GM23338 (cell line): ENCODE measurements around the gene TFDP1. TPM values are rescaled to one million over a fixed set of nuclear protein-coding genes. Genes with fewer than 3 reads are reported as not detected.
A peak's percentile ranks its signal among the peaks of the same experiment; 100 is the strongest.

Experiments used
- ATAC-seq: fragments of 200-7000 bp; cut with Tn5 transposase; 3 replicates; pipeline ENCODE4 v1.9.1; 2020
- DNase-seq: peaks from one replicate; pipeline ENCODE4 v3.0.0-alpha.2; 2015; ENCODE audit warnings: low spot score
- H2AFZ ChIP-seq: fragments of 200-600 bp; sonication (generic); 2 replicates; pipeline ENCODE4 v1.8.0; 2016; ENCODE audit warnings: antibody characterized with exemption, mild to moderate bottlenecking, moderate library complexity
- H3F3A ChIP-seq: fragments of 200-600 bp; sonication (generic); replicated peaks from 2 replicates; pipeline ENCODE4 v1.8.0; 2017; ENCODE audit warnings: antibody characterized with exemption, mixed run types, low read depth
- H3K27ac ChIP-seq: fragments of 200-600 bp; sonication (generic); 2 replicates; pipeline ENCODE4 v1.6.1; 2016; ENCODE audit warnings: low read depth
- H3K27me3 ChIP-seq: fragments of 200-600 bp; sonication (generic); 2 replicates; pipeline ENCODE4 v1.8.0; 2016; ENCODE audit warnings: mild to moderate bottlenecking, mixed run types, moderate library complexity; ENCODE audit not compliant: insufficient read depth
- H3K36me3 ChIP-seq: fragments of 200-600 bp; sonication (generic); 2 replicates; pipeline ENCODE4 v1.8.0; 2016; ENCODE audit warnings: mild to moderate bottlenecking; ENCODE audit not compliant: insufficient read depth
- H3K4me1 ChIP-seq: fragments of 200-600 bp; sonication (generic); 2 replicates; pipeline ENCODE4 v1.8.0; 2016; ENCODE audit warnings: mild to moderate bottlenecking, moderate library complexity; ENCODE audit not compliant: insufficient read depth
- H3K4me2 ChIP-seq: fragments of 200-600 bp; sonication (generic); 2 replicates; pipeline ENCODE4 v1.7.1; 2017; ENCODE audit warnings: mixed run types
- H3K4me3 ChIP-seq: fragments of 200-600 bp; sonication (generic); 2 replicates; pipeline ENCODE4 v1.6.1; 2016; ENCODE audit warnings: mixed run types
- H3K79me2 ChIP-seq: fragments of 200-600 bp; sonication (generic); replicated peaks from 2 replicates; pipeline ENCODE4 v1.8.0; 2017; ENCODE audit warnings: mild to moderate bottlenecking; ENCODE audit not compliant: insufficient read depth
- H3K9me2 ChIP-seq: fragments of 200-600 bp; sonication (generic); 2 replicates; pipeline ENCODE4 v1.8.0; 2017; ENCODE audit not compliant: insufficient read depth
- H4K20me1 ChIP-seq: fragments of 200-600 bp; sonication (generic); replicated peaks from 2 replicates; pipeline ENCODE4 v1.8.0; 2017; ENCODE audit warnings: mild to moderate bottlenecking; ENCODE audit not compliant: insufficient read depth
- H3K27ac Mint-ChIP-seq: 2 replicates; pipeline ENCODE4 v1.8.0; 2020; ENCODE audit warnings: inconsistent platforms, mild to moderate bottlenecking, moderate library complexity, mixed read lengths
- H3K27me3 Mint-ChIP-seq: 3 replicates; pipeline ENCODE4 v1.8.0; 2022; ENCODE audit warnings: low read depth, mild to moderate bottlenecking, moderate library complexity, mixed read lengths, inconsistent platforms; ENCODE audit not compliant: insufficient read depth, poor library complexity
- H3K36me3 Mint-ChIP-seq: 3 replicates; pipeline ENCODE4 v1.8.0; 2021; ENCODE audit warnings: low read depth, mild to moderate bottlenecking, inconsistent platforms, moderate library complexity, mixed read lengths
- H3K4me1 Mint-ChIP-seq: 3 replicates; pipeline ENCODE4 v1.8.0; 2020; ENCODE audit warnings: mild to moderate bottlenecking, inconsistent platforms, mixed read lengths
- H3K4me3 Mint-ChIP-seq: 3 replicates; pipeline ENCODE4 v1.8.0; 2021; ENCODE audit warnings: moderate library complexity, mild to moderate bottlenecking, inconsistent platforms, mixed read lengths
- H3K9me3 Mint-ChIP-seq: 3 replicates; pipeline ENCODE4 v1.8.0; 2020; ENCODE audit warnings: moderate library complexity, mild to moderate bottlenecking, inconsistent platforms, mixed read lengths
- CREB1 ChIP-seq: fragments of 250-450 bp; sonication (Bioruptor Pico); IDR thresholded peaks from 2 replicates; pipeline ENCODE4 v1.5.0; 2020; ENCODE audit warnings: low read depth, mild to moderate bottlenecking, moderate library complexity
- CTCF ChIP-seq, 2 experiments: fragments of 200-600 bp in 1 of 2; sonication (generic) in 1 of 2; conservative IDR thresholded peaks; 2 replicates each; pipeline versions ENCODE4 v1.5.1 to v1.6.1; 2016 to 2017; ENCODE audit warnings: antibody characterized with exemption in 2 of 2, low read depth in 2 of 2, mild to moderate bottlenecking in 2 of 2, moderate library complexity in 1 of 2
- ETS1 ChIP-seq: IDR thresholded peaks from 2 replicates; pipeline ENCODE4 v1.6.1; 2016; ENCODE audit warnings: antibody characterized with exemption
- EZH2 ChIP-seq: fragments of 200-600 bp; sonication (generic); IDR thresholded peaks from one replicate; pipeline ENCODE4 v1.8.0; 2017; ENCODE audit warnings: antibody characterized with exemption, mild to moderate bottlenecking, low read depth; ENCODE audit not compliant: unreplicated experiment
- EZH2phosphoT487 ChIP-seq: fragments of 200-600 bp; sonication (generic); IDR thresholded peaks from one replicate; pipeline ENCODE4 v1.8.1; 2018; ENCODE audit warnings: antibody characterized with exemption; ENCODE audit not compliant: unreplicated experiment
- JUNB ChIP-seq: IDR thresholded peaks from one replicate; pipeline ENCODE4 v1.6.1; 2016; ENCODE audit warnings: antibody characterized with exemption; ENCODE audit not compliant: unreplicated experiment
- NANOG ChIP-seq: IDR thresholded peaks from 2 replicates; pipeline ENCODE4 v1.6.1; 2016; ENCODE audit warnings: antibody characterized with exemption, borderline replicate concordance
- POLR2AphosphoS5 ChIP-seq: IDR thresholded peaks from 2 replicates; pipeline ENCODE4 v1.6.1; 2016; ENCODE audit warnings: antibody characterized with exemption, low read depth
- REST ChIP-seq: IDR thresholded peaks from one replicate; pipeline ENCODE4 v1.6.1; 2018; ENCODE audit warnings: antibody characterized with exemption; ENCODE audit not compliant: unreplicated experiment
- STAT1 ChIP-seq: IDR thresholded peaks from one replicate; pipeline ENCODE4 v1.6.1; 2016; ENCODE audit warnings: antibody characterized with exemption; ENCODE audit not compliant: unreplicated experiment
- ZNF114 ChIP-seq: fragments of 250-450 bp; sonication (Bioruptor Pico); IDR thresholded peaks from 2 replicates; pipeline ENCODE4 v1.5.0; 2020; ENCODE audit warnings: mild to moderate bottlenecking, moderate library complexity
- ZNF331 ChIP-seq: fragments of 250-450 bp; sonication (Bioruptor Pico); IDR thresholded peaks from 2 replicates; pipeline ENCODE4 v1.5.0; 2020; ENCODE audit warnings: low read depth, mild to moderate bottlenecking, moderate library complexity
- ZNF462 ChIP-seq: fragments of 250-450 bp; sonication (Bioruptor Pico); IDR thresholded peaks from 2 replicates; pipeline ENCODE4 v1.5.0; 2020; ENCODE audit warnings: mild to moderate bottlenecking, moderate library complexity
- polyA plus RNA-seq: library from polyadenylated mRNA; unstranded; fragments of >200 nt; fragmentation: Nextera tagmentation; extraction: Ambion mirVana; gene quantifications from 2 replicates; pipeline ENCODE4 v1.2.1, GENCODE V29; 2016
- total RNA-seq: library from RNA; depleted of rRNA; stranded (reverse); fragments of >200 nt; shearing (Covaris generic); gene quantifications from 2 replicates; pipeline ENCODE4 v1.2.3, GENCODE V29; 2014

TFDP1 gene
- total and polyA plus RNA-seq, 2 experiments from 2014 or later: 42.9 to 80.0 TPM

- no peak overlapping the region for H2AFZ ChIP-seq
- no peak overlapping the region for H3K27ac ChIP-seq
- peaks cover 14% of the 10 kb centered on the region for H3K4me1 Mint-ChIP-seq
- no peaks in the 10 kb centered on the region for H3K4me1 ChIP-seq
- no peaks in the 10 kb centered on the region for H3K27me3 ChIP-seq
- no peak overlapping the region for H3K4me3 ChIP-seq
- no peaks in the 10 kb centered on the region for H3K36me3 ChIP-seq
- H3K9me2 ChIP-seq: no peaks in the 10 kb centered on the region
- peak overlapping the region; percentile 56; the same call in 1 of the 2 replicates for H3K27ac Mint-ChIP-seq
- H3F3A ChIP-seq: 0 out of 2 replicates have a peak, but pooled peaks cover under 1% of the 10 kb centered on the region
- peaks cover 3% of the 10 kb centered on the region for H3K27me3 Mint-ChIP-seq
- DNase-seq (no peak), ATAC-seq (peak; percentile 48)
- no peaks in the 10 kb centered on the region; the same call in 2 of the 3 replicates for H3K9me3 Mint-ChIP-seq
- H3K4me2 ChIP-seq: no peak overlapping the region
- H3K4me3 Mint-ChIP-seq: no peak overlapping the region
- TF ChIP-seq CTCF (conservative IDR thresholded peaks at IDR 0.05; ENCODE audit: low read depth in 2 of 2): no peak
- TF ChIP-seq NANOG: no peak
- no peak for TF ChIP-seq STAT1
- no peak for TF ChIP-seq CREB1 (CRISPR knock-in tag)
- no peak for TF ChIP-seq EZH2phosphoT487
- TF ChIP-seq POLR2AphosphoS5: no peak
- no peak for TF ChIP-seq JUNB
- TF ChIP-seq EZH2: no peak
- no peak for TF ChIP-seq ZNF114 (CRISPR knock-in tag)
- TF ChIP-seq REST: no peak
- no peak for TF ChIP-seq ZNF331
- TF ChIP-seq ETS1: no peak
- TF ChIP-seq ZNF462: no peak
- peaks cover 11% of the 10 kb centered on the region for H3K36me3 Mint-ChIP-seq
- peaks cover 3% of the 10 kb centered on the region; the same call in 1 of the 2 replicates for H4K20me1 ChIP-seq
- no peaks in the 10 kb centered on the region for H3K79me2 ChIP-seq
Observed at GRCh38 chr13:113553511-113554332, 30.8 kb upstream of the TFDP1 start.
